Activated CD4-positive, alpha-beta T cell treated with anti-CD3 and anti-CD28 coated beads, Interleukin-2, amount 50 U/mL, for 1 hour (primary cell): ENCODE measurements around the gene DNAJC9.
A peak's percentile ranks its signal among the peaks of the same experiment; 100 is the strongest.
"Not testable (repeated sequence)": the region's sequence is repeated elsewhere in the genome, so short reads cannot be mapped to it uniquely, and the experiment has no call there.

Source experiments
- DNase-seq: peaks from one replicate; pipeline ENCODE4 v3.0.0-alpha.2; 2020

The DNAJC9 gene, protein sequence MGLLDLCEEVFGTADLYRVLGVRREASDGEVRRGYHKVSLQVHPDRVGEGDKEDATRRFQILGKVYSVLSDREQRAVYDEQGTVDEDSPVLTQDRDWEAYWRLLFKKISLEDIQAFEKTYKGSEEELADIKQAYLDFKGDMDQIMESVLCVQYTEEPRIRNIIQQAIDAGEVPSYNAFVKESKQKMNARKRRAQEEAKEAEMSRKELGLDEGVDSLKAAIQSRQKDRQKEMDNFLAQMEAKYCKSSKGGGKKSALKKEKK

DNA sequence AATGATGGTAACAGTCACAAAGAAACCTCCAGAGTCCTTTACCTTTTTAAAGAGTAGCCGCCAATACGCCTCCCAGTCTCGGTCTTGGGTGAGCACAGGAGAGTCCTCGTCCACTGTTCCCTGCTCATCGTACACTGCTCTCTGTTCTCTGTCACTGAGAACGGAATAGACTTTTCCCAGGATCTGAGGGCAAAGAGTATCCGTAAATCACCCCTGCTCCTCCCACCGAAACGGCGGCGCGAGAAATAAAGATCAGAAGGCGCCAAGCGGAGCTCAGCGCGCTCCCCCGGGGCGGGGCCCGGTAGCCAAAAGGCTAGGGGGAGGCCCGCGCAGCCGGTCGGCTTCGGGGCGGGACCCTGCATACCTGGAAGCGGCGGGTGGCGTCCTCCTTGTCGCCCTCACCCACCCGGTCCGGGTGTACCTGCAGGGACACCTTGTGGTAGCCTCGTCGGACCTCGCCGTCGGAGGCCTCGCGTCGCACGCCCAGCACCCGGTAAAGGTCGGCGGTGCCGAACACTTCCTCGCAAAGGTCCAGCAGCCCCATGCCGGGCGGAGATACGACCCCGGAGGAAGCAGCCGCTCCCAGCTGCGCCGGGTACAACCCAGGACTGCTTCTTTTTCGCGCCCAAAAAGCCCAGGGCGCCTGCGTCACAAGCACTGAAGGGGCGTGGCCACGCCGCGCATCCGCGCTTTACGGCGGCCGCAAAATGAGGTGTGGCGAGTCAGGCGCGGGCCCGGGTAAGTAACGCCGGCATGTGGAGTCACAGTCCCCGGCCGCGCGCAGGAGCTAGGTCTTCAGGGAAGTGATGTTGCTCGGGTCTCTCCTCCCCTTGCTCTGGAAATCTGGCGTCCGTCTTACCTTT lies at the start of gene DNAJC9:
Gene DNAJC9 (minus strand): TSS at position 610 of the 863 bp plus-strand sequence. CDS start 66 bp downstream, at position 544.
- DNase-seq, result peak; percentile 98

GRCh38 chr10:73293461-73293860 lies 46.4 kb upstream of the DNAJC9 start:
- no peak for DNase-seq

GRCh38 chr10:73289958-73290357 lies 42.9 kb upstream of the DNAJC9 start:
- no peak for DNase-seq

GRCh38 chr10:73287441-73287840 lies 40.4 kb upstream of the DNAJC9 start:
- no peak for DNase-seq

GRCh38 chr10:73281097-73281496 lies 34.0 kb upstream of the DNAJC9 start:
- no peak for DNase-seq

GRCh38 chr10:73264423-73264822 lies 17.4 kb upstream of the DNAJC9 start:
- DNase-seq, result no peak

DNA sequence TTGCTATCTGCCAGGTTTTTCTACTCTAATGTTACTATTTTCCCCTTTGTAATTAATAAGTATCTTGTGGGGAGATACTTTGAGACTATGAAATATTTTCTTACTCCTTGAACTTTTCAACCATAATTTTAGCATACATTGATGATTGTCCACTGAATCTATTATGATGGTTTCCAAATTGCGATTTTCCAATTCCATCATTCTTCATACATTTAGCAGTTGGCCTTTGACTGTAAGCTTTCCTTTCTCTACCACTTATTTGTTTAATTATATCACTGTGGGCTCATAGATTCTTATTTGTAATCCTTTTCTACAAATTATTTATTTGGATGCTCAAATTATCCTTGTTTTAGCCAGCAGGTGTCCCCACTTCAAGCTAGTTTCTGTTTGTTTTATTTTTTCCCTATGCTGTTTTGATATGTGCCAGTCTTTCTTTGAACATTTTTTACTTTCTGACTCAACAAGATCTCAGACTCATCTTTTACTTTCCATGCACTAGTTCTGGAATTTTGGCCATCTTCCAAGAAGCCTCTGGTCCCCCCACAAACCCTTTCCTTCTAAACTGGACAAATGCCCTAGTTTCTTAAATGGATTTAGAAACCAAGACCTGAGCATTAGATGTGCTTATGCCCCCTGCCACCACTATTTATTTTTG lies 16.8 kb upstream of the DNAJC9 start:
- no peak for DNase-seq

GRCh38 chr10:73262880-73263555 lies 16.0 kb upstream of the DNAJC9 start:
- no peak for DNase-seq

DNA sequence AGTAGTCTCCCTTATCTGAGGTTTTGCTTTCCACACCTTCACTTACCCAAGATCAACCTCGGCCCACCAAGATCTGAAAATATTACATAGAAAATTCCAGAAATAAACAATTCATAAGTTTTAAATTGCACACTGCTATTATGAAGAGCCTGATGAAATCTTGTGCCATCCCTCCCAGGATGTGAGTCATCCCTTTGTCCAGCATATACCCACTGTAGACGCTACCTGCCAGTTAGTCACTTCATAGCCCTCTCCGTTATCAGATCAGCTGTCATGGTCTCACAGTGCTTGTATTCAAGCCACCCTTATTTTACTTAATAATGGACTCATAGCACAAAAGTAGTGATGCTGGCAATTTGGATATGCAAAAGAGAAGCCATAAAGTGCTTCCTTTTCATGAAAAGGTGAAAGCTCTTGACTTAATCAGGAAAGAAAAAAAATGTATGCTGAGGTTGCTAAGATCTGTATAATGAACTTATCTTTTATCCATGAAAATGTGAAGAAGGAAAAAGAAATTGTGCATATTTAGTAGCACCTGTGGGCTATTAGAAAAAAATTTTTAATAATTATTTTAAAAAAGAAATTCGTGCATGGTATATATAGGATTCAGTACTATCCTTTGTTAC lies 15.2 kb upstream of the DNAJC9 start:
- DNase-seq, result no peak

DNA sequence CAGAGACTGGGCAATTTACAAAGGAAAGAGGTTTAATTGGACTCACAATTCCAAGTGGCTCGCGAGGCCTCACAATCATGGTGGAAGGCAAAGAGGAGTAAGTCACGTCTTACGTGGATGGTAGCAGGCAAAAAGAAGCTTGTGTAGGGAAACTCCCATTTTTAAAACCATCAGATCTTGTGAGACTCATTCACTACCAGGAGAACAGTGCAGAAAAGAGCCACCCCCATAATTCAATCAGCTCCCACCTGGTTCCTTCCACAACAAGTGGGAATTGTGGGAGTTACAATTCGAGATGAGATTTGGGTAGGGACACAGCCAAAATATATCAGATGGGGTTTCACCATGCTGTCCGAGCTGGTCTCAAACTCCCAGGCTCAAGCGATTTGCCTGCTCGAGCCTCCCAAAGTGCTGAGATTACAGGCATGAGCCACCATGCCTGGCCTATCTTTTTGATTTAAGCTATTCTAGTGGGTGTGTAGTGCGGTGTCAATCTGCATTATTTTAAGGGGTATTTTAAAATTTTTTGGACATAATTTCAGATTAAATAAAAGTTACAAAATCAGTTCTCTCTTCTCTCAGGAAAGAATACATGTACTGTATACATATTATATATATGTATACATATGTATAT lies 14.4 kb upstream of the DNAJC9 start:
- no peak for DNase-seq

DNA sequence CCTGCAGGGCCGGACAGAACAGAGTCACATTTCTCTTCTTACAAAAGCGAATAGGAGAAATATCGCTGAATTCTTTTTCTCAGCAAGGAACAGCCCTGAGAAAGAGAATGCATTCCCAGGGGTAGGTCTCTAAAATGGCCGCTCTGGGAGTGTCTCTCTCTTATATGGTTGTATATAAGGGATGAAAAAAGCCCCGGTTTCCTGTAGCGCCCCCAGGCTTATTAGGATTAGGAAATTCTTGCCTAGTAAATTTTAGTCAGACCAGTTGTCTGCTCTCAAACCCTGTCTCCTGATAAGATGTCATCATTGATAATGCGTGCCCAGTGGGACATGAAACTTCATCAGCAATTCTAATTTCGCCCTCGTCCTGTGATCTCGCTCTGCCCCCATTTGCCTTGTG lies 11.6 kb upstream of the DNAJC9 start:
- DNase-seq, result not testable (repeated sequence)

- no peak for DNase-seq
Measured at GRCh38 chr10:73253225-73253555, 6.1 kb upstream of the DNAJC9 start.

GRCh38 chr10:73252445-73253224 lies 5.6 kb upstream of the DNAJC9 start, which contains the start of gene MRPS16:
Gene MRPS16, minus strand, starts transcription at chr10:73252644. Its CDS starts 162 bp downstream, at chr10:73252482.
- DNase-seq, result peak; percentile 89

DNA sequence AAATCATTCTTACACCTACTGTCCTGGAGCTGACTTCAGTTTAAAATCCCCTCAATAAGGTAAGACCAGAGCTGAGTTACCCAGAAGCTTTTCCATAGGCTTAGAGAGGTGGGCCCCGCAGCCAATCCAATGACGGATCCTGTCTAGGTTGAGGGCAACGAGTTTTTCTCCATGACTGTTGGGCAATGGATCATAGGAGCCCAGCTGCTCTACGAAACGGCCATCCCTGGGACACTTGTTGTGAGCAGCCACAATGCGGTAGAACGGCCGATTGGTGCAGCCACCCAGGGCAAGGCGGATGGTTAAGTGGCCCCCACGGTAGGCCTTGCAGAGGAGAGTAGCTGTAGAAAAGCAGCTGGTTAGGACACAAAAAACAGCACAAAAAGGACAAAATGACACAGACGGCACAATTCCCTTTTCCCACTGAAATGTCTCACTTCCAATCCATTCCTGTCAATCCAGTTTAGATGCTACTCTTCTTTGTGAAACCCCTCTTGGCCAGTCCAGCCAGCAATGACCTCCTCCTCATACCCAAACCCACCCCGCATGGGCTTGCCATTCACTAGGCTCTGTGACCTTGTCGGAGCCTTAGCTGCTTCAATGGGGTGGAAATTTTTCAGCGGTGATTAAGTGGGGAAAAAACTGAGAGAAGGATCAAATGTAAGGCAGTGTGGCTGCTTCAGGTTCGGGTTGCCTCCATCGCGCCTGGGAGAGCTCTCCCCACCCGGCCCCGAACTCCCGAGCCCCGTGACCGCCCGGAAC lies 4.8 kb upstream of the DNAJC9 start:
- DNase-seq, result no peak

- no peak for DNase-seq
Measured at GRCh38 chr10:73248259-73248724, 1.2 kb upstream of the DNAJC9 start.

DNA sequence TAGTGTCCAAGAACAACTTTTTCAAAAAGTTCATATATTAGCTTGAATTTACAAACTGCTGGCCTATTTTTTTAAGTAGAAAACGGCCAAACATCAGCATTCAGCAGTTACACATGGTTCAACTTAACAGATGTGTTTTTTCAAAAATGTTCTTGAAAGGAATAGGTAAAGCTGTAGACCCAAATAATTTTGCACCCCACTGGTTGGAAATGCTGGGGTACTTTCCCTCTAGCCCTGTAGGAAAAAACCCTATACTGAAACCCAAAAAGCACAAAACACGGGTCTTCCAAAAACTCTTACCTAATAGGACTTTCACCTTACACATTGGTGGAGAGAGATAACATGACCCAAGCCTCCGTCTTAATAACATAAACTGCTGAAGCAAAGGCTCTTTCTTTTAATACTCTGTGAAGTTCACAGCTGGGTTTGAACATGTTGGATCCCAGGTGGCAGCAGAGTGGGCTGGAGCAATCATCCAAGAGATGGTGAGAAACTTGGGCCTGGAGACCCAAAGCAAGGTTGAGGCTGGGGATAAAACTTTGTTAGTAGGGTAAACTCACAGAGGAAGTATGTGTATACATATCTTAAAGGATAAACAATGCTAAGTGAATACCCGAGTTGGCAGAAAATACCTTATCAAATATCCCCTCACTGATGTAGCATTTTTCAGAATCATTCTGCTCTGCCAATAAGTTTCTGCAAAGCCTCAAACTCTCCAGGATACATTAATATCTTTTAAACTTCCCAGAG lies 629 bp upstream of the DNAJC9 start:
- DNase-seq, result no peak

DNA sequence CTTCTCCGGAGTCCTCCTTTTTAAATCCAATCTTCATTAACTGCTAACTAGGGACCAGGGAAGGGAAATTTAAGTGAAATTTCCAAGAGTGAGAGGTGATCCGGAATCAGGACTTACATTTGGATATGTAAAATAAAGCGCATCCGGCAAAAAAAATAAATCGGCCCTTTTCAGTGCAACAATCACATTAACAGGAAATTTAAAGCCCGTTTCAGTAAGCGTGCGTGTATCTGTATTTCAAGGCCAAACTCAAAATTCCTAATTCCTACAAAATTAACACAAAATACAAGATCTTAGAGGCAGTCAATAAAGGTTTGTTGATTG lies 771 bp downstream of the DNAJC9 start:
- no peak for DNase-seq

DNA sequence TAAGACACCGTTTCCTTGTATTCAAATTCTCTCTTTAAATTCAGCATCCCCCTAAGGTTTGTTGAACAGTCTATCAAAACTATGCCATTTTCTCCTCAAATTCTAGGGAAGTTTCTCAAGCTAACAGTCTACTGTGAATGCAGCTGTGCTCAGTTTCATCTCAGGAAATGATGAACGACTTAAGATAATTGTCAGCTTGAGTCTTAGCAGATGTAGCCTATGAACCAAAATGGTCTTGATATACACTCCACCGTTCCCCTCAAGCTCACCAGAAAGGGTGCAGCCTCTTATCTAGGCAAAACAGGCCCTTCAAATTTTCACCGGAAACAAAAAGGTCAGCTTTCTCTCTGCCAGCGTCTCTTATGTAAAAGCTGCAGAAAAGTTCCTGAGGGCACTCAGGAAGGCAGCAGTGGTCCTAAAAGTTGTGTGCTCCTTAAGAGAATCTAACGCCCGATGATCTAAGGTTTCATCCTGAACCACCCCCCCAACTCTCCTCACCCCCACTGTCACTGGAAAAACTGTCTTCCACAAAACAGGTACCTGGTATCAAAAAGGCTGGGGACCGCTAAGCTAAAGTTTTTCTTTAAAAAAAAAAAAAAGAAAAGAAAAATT lies 2.1 kb downstream of the DNAJC9 start:
- DNase-seq, result no peak

- no peak for DNase-seq
Measured at GRCh38 chr10:73239908-73240307, 7.1 kb downstream of the DNAJC9 start.
